IPS DF 6.9 (cell line): ENCODE data around the gene ARMC6.

Experiments used
- DNase-seq: peaks from one replicate; pipeline ENCODE4 v3.0.0-alpha.2; 2013; ENCODE audit warnings: low read depth, low spot score
- H3K27ac ChIP-seq: one replicate; pipeline ENCODE4 v1.5.1; 2013; ENCODE audit warnings: low read length, control low read depth
- H3K27me3 ChIP-seq: 2 replicates; pipeline ENCODE4 v1.6.1; 2013; ENCODE audit warnings: mild to moderate bottlenecking, low read length; ENCODE audit not compliant: control insufficient read depth, insufficient read depth
- H3K36me3 ChIP-seq: 2 replicates; pipeline ENCODE4 v1.6.1; 2013; ENCODE audit warnings: low read length; ENCODE audit not compliant: control insufficient read depth, insufficient read depth
- H3K4me1 ChIP-seq: 2 replicates; pipeline ENCODE4 v1.6.1; 2013; ENCODE audit warnings: low read length; ENCODE audit not compliant: control insufficient read depth, insufficient read depth
- H3K4me3 ChIP-seq: 2 replicates; pipeline ENCODE4 v1.5.1; 2013; ENCODE audit warnings: mild to moderate bottlenecking, low read length
- H3K9me3 ChIP-seq: 2 replicates; pipeline ENCODE4 v1.6.1; 2013; ENCODE audit warnings: low read length, inconsistent platforms; ENCODE audit not compliant: control insufficient read depth, insufficient read depth
- WGBS: extraction: QIAGEN DNeasy Blood & Tissue Kit; methylation state at CpG from one replicate; pipeline ENCODE4 v1.1.7; 2013; ENCODE audit warnings: mixed read lengths, missing lambda C conversion rate; ENCODE audit not compliant: insufficient read length, insufficient coverage; 5-methylcytosine and 5-hydroxymethylcytosine counted together

The ARMC6 gene

GRCh38 chr19:19052921-19053320, 19.5 kb downstream of the ARMC6 start:
- WGBS = no CpG with 5 or more reads among the region's 1 CpG
- no peaks in the 10 kb centered on the region for H3K9me3 ChIP-seq
- H3K4me3 ChIP-seq = no peak overlapping the region
- no peak for DNase-seq
- H3K36me3 ChIP-seq = peaks cover 44% of the 10 kb centered on the region
- no peak overlapping the region for H3K27ac ChIP-seq
- no peaks in the 10 kb centered on the region; the same call in 1 of the 2 replicates for H3K4me1 ChIP-seq
- H3K27me3 ChIP-seq = no peaks in the 10 kb centered on the region

- Histone ChIP-seq H3K36me3 (peaks cover 44% of the 10 kb centered on the region), H3K27me3 (no peaks in the 10 kb centered on the region), H3K4me3 (no peak overlapping the region), H3K9me3 (no peaks in the 10 kb centered on the region), H3K27ac (no peak overlapping the region), H3K4me1 (no peaks in the 10 kb centered on the region; the same call in 1 of the 2 replicates)
- no CpG with 5 or more reads among the region's 25 CpGs for WGBS
- peak; percentile 58 for DNase-seq
Observed at GRCh38 chr19:19053508-19054314, 20.3 kb downstream of the ARMC6 start.

- no peaks in the 10 kb centered on the region for H3K27me3 ChIP-seq
- no peak overlapping the region for H3K4me3 ChIP-seq
- H3K27ac ChIP-seq = no peak overlapping the region
- WGBS = no CpG with 5 or more reads among the region's 15 CpGs
- peaks cover 44% of the 10 kb centered on the region for H3K36me3 ChIP-seq
- H3K4me1 ChIP-seq = no peaks in the 10 kb centered on the region; the same call in 1 of the 2 replicates
- H3K9me3 ChIP-seq = no peaks in the 10 kb centered on the region
- DNase-seq = no peak
Observed at GRCh38 chr19:19054315-19054938, 21.0 kb downstream of the ARMC6 start.

GRCh38 chr19:19054939-19055440, 21.6 kb downstream of the ARMC6 start:
- Histone ChIP-seq H3K4me1 (no peaks in the 10 kb centered on the region; the same call in 1 of the 2 replicates), H3K27ac (no peak overlapping the region), H3K36me3 (peaks cover 44% of the 10 kb centered on the region), H3K27me3 (no peaks in the 10 kb centered on the region), H3K9me3 (no peaks in the 10 kb centered on the region), H3K4me3 (no peak overlapping the region)
- no CpG with 5 or more reads among the region's 19 CpGs for WGBS
- DNase-seq = no peak

- Histone ChIP-seq H3K9me3 (no peaks in the 10 kb centered on the region), H3K4me3 (no peak overlapping the region), H3K36me3 (peaks cover 44% of the 10 kb centered on the region), H3K27ac (no peak overlapping the region), H3K4me1 (no peaks in the 10 kb centered on the region; the same call in 1 of the 2 replicates), H3K27me3 (no peaks in the 10 kb centered on the region)
- no peak for DNase-seq
- WGBS = no CpG with 5 or more reads among the region's 13 CpGs
Observed at GRCh38 chr19:19055701-19056100, 22.3 kb downstream of the ARMC6 start.

- Histone ChIP-seq H3K27ac (no peak overlapping the region), H3K36me3 (peaks cover 40% of the 10 kb centered on the region), H3K4me1 (no peaks in the 10 kb centered on the region; the same call in 1 of the 2 replicates), H3K27me3 (no peaks in the 10 kb centered on the region), H3K4me3 (no peak overlapping the region), H3K9me3 (no peaks in the 10 kb centered on the region)
- DNase-seq = no peak
- WGBS = no CpG with 5 or more reads among the region's 9 CpGs
Observed at GRCh38 chr19:19056636-19057275, 23.4 kb downstream of the ARMC6 start.

- H3K4me3 ChIP-seq = no peak overlapping the region
- no CpG with 5 or more reads among the region's 13 CpGs for WGBS
- DNase-seq = no peak
- H3K9me3 ChIP-seq = no peaks in the 10 kb centered on the region
- H3K27ac ChIP-seq = no peak overlapping the region
- no peaks in the 10 kb centered on the region for H3K27me3 ChIP-seq
- H3K36me3 ChIP-seq = peaks cover 34% of the 10 kb centered on the region
- H3K4me1 ChIP-seq = no peaks in the 10 kb centered on the region; the same call in 1 of the 2 replicates
Observed at GRCh38 chr19:19057317-19057716, 23.9 kb downstream of the ARMC6 start.

GRCh38 chr19:19057720-19058119, 24.3 kb downstream of the ARMC6 start:
- no CpG with 5 or more reads among the region's 7 CpGs for WGBS
- no peak for DNase-seq
- H3K27ac ChIP-seq = no peak overlapping the region
- peaks cover 2% of the 10 kb centered on the region; the same call in 1 of the 2 replicates for H3K4me1 ChIP-seq
- H3K4me3 ChIP-seq = no peak overlapping the region
- no peaks in the 10 kb centered on the region for H3K9me3 ChIP-seq
- H3K27me3 ChIP-seq = no peaks in the 10 kb centered on the region
- peaks cover 30% of the 10 kb centered on the region for H3K36me3 ChIP-seq

GRCh38 chr19:19059018-19059836, 25.8 kb downstream of the ARMC6 start:
- H3K9me3 ChIP-seq = no peaks in the 10 kb centered on the region
- H3K4me1 ChIP-seq = peaks cover 2% of the 10 kb centered on the region
- no peak for DNase-seq
- H3K27me3 ChIP-seq = no peaks in the 10 kb centered on the region
- H3K36me3 ChIP-seq = peaks cover 26% of the 10 kb centered on the region
- H3K27ac ChIP-seq = no peak overlapping the region
- H3K4me3 ChIP-seq = no peak overlapping the region
- no CpG with 5 or more reads among the region's 17 CpGs for WGBS
